HG03520 (cell line): ENCODE data around the gene DDX56.
A peak's percentile ranks its signal among the peaks of the same experiment; 100 is the strongest.

Experiments used
- ATAC-seq: cut with Tn5 transposase; IDR thresholded peaks from one replicate; pipeline ENCODE4 v1.9.1; 2021; ENCODE audit warnings: mild to moderate bottlenecking, moderate library complexity; ENCODE audit not compliant: unreplicated experiment

Gene DDX56

DNA sequence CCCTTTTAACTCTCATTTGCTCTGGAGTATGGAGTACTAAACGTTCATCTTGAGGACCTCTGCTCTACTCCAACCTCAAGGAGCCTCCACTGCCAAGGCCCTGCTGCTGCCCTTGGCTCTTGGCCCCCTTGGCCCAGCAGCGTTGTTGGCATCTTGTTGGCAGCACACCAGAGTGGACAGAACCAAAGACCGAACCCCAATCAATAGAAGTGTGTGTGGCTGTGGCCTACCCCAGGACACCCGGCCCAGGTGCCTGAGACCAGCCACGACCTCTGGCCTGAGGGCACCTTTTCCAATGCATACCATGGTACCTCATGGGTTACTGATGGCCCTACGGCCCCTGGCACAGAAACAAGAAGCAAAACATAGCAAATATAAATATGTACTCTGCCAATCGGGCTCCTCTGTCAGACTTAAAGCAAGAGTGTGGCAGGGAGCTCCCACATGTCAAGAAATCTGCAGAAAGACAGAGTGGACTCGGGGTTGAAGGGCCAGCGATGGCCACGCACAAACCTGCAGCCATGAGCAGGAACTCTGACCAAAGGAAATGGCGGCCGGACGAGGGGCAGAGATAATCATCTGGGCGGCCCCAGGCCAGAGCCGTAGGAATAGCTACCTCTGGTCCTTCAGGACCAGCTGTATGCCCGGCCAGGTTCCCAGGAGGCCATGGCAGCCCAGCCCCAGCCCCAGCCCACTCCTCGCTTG is 35.5 kb downstream of the DDX56 start:
- ATAC-seq, result no peak

DNA sequence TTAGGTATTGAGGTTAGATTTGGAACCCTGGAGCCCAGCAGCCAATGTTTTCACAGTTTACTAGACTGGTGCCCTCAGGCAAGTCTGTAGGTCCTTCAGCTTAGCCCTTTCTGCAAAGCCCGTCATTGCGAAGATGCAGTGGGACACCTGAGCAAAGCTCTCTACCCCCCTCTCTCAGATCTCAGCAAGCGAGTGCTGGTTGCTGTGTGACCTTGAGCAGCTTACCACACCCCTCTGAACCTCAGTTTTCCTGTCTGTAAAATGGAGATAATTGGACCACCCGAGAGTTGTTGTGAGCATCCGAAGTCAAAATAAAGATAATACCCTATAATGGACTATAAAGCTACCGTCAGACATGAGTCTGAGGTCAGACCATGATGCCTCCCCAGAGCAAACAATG is 36.3 kb downstream of the DDX56 start:
- no peak for ATAC-seq

DNA sequence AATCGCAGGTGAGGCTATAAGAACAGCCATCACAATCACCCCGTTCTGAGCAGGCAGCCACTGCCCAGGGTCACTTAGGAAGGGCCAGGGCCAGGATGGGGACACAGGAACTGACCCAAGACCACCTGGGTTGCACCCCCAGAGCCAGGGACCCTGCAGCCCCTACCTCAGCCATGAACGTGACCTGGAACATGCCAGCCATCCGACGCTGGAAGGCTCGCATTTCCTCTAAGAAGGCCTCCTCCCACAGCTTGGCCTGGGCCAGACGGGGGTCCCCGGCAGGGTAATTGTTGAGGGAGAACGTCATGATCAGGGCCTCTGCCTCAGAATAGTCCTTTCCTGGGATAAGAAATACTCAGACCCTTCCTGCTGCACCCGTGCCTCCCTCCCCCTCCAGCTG is 37.6 kb downstream of the DDX56 start:
- no peak for ATAC-seq

DNA sequence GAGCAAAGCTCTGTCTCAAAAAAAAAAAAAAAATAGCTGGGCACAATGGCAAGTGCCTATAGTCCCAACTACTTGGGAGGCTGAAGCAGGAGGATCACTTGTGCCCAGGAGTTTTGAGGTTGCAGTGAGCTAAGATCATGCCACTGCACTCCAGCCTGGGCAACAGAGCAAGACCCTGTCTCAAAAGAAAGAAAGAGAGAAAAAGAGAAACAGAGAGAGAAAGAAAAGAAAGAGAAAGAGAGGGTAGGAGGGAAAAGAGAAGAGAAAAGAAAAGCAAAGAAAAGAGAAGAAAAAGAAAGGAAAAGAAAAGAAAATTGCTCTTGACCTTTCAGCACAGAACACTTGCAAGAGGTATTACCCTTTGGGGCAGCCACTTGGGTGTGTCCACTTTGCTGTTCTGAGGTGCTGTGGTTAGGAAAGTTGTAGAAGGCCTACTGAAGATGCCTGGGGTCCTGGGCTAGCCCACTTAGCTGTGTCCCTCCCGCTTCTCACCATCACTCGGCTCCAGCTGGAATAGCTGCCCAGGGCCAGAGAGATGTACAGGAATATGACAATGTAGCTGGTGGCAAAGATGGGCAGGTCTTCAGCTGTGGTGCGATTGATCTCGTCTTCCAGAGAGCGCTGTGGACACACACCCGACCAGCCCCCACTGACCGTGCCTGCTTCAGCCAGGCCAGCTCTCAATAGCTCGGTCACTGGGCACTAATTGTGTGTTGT is 38.2 kb downstream of the DDX56 start:
- ATAC-seq, result no peak

DNA sequence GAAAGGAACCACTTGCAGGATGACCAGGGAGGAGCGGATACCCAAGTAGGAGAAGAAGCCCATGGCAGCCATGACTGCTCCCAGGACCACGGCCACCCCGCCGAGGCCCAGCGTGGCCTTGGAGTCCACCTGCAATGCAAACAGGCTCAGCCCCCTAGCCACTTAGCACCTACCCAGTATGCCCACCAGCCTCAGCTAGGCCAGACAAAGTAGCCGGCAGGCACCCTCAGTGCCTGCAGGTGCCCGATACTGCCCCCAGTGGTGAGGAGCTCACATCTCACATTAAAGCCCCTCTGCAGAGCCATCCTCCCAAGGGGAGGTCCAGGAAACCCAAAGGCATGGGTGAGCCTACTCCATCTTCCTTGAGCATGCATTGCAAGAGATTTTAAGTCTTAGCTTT is 39.2 kb downstream of the DDX56 start:
- ATAC-seq, result peak; percentile 60

DNA sequence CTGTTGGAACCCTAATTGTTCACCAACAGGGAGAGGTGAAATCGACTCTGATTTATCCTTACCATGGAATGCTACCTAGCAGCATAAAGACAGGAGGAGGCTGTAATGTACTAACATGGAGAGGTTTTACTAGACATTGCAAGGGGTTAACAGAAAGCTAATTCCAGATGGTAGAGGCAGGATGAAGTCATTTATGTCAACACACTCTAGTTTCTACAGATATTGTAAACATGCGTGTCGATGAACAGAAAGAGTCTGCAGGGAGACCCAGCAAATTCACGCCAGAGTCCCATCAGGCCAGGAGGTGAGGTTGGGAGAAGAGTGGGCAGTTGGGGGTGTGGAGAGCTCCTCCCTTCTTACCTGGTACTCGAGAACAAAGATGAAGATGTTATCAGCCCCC is 39.6 kb downstream of the DDX56 start:
- no peak for ATAC-seq

DNA sequence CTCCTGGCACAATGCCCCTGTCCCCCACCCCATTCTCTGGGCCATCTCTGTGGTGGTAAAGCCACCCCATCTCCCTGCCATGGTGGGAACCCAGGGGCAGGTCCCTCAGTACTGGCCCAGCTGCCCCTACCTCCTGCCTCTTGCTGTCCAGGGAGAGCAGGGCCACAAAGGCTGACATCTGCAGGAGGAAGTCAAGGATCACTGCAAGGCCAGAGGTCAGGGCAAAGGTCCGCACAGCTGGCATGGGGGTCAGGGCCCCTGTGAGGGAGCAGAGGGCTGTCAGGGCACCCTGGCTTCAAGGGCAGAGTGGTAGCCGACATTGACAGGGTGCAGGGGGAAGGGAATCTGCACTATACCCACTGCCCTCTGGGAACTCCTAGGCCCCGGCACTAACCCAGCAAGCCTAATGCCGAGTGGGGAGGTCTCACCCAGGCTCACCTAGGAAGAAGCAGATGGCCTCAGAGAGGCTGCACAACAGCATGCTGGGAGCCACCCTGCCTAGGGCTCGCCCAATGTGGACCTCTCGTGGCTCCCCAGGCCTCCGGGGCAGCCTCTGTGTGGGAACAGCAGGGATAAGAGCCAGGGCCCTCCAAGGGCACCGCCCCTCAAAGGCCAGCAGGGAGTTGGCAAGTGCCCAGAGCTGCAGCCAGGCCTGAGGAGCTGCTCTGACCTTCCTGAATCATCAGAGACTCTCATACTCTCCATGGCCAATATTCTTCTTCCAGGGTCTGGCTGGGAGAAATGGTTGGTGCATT is 40.2 kb downstream of the DDX56 start:
- ATAC-seq, result no peak

DNA sequence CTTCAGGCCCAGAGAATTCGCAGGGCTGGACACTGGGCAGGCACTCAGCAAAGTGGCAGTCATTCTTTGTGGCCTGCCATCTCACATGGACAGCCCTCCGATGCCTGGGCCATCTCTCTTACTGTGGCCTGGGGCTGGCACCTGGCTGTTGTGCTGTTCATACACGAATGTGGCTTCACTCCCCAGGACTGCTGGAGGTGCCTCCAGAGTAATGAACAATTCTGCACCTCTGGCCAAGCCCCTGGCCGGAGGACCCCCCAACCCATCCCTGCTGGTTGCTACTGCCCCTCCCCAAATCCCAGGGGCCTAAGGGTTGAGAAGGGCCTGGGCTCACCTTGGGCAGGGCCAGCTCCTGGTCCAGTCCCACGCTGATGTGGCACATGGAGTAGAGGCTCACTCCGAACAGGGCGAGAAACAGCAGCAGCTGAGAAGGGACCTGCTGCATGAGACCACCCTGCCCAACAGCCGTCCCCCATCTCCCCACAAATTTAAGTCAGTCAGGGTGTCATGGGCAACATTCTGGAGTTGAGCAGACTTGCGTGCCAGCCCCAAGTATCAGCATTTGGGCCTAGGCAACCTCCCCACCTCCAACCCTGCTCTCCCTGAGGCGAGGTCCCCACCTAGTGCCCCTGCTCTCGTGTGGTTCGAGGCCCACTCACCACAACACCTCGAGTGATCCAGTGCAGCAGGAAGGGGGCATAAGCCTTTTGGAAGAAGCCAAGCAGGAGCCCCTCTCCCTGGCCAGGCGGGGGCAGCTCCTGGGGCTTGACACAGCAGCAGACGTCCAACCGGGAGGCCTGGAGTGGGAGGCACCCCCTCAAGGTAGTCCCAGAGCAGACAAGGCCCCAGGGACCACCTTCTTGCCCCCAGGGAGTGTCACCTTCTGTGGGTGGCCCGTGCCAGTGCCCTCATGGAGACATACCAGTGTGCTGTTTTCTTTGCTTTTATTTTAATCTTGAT is 42.0 kb downstream of the DDX56 start:
- no peak for ATAC-seq

DNA sequence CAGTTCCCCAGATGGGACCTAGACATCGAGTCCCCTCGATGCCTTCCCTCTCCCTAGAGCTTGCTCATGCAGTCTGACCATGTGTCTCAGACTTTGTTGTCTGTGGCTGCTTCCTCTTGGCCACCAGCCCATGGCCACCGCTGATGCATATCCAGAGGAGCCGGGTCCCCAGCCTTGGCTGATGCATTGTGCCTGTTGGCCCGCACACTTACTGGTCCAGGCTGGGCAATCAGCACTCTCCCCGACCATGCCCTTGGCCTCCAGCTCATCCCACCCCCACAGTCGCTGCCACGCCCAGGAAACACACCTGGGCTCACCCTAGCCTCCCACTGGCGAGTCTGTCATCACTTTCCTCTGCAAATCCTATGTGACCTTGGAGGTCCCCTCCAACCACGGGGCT is 42.7 kb downstream of the DDX56 start:
- no peak for ATAC-seq

DNA sequence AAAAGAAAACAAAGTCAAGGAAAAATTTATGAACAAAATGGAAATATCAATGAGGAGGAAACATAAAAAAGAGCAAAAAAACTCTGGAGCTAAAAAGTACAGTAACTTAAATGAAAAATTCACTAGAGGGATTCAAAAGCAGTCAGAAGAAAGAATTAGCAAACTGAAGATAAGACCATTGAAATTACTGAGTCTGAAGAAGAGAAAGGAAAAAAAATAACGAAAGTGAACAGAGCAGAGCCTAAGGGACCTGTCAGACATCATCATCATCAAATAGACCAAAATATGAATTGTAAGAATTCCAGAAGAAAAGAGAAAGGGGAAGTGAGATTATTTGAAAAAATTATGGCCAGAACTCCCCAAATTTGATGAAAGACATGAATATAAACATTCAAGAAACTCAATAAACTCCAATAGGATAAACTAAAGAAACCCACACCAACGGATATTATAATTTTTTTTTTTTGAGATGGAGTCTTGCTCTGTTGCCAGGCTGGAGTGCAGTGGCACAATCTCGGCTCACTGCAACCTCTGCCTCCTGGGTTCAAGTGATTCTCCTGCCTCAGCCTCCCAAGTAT is 48.8 kb downstream of the DDX56 start:
- ATAC-seq, result no peak

DNA sequence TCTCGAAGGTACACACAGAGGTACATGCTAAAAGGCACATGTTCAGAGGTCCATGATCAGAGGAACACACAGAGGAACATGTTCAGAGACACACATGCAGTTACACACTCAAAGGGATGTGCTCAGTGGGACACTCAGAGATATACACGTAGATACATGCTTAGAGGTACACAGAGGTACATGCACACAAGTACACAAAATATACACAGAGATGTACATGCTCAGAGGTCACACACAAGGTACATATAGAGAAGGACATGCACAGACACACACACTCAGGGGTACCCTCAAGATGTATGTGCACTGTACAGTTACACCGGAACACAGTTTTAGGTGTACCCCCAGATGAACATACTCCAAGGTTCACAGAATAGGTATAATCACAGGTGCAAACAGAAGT is 51.4 kb downstream of the DDX56 start:
- ATAC-seq, result no peak

DNA sequence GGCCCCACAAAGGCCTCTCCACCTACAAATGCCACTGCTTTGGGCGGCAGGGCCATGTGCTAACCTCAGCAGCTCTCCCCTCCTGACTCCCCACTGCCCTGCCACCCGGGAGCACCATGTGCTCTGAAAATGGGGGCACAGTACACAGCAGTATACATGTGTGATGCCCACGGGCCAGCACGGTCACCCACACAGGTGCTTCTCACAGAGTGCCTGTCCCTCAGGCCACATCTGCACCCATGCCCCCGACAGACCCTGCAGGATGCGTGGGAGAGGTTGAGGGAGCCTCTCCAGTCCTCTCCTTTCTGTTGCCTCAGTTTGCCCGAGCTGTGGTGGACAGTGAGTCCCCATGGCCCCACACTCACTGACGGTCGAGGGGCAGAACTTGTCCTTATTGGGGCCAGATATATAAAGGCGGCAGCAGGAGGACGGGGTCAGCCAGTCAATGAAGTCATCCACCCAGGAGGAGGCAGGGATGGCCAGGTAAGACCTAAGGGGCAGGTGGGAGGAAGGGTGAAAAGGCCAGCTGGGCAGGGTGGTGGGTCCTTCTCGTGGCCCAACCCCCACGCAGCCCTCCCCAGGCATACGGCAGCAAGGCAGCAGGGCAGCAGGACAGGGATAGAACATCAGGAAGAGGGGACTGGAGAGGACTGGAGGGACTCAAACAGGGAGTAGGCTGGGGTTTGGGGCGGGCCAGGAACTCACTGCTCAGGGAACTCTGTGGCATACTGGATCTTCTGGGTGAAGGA is 52.2 kb downstream of the DDX56 start:
- ATAC-seq, result no peak

DNA sequence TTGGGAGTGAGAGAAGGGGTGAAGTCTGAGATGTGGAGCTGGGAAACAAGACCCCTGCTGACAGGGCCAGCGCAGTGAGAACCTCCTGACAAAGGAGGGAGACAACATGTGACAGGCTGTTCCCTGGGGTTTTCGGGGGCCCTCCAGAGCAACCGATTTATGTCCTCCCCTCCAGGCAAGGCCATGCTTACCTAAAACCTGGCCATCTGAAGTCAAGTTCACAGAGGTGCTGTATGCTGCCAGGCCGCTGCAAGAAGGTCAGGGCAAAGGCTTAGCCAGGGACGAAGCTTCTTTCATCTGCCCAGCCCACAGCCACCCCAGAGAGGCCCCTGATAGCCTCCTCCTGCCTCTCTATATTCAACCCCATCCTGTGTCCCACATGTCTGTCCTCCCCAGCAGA is 53.1 kb downstream of the DDX56 start:
- ATAC-seq, result no peak

DNA sequence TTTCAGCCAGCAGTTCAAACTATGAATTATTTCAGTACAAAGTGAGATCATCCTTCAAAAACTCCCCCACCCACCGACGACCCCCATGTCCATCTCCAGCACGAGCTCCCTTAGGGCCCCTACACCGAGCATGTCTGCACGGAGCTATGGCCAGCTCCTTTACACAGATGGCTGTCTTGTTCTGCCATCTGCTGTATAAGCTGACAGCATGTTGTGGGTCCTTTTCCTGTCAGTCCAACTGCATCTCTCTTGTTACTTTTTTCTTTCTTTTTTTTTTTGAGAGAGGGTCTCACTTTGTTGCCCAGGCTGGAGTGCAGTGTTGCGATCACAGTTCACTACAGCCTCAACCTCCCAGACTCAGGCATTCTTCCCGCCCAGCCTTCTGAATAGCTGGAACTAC is 54.2 kb downstream of the DDX56 start:
- no peak for ATAC-seq

DNA sequence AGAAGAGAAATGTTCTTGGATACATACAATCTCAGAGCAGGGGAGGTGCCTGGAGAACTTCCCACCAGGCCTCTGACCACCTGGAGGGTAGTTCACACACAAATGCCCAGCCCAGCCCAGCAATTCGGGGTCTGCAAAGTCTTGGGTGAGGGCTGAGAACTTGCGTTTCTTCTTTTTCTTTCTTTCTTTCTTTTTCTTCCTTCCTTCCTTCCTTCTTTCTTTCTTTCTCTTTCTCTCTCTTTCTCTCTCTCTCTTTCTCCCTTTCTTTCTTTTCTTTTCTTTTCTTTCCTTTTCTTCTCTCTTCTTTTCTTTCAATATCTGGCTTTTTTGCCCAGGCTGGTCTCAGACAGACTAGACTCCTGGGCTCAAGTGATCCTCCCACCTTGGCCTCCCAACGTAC is 54.9 kb downstream of the DDX56 start:
- no peak for ATAC-seq

DNA sequence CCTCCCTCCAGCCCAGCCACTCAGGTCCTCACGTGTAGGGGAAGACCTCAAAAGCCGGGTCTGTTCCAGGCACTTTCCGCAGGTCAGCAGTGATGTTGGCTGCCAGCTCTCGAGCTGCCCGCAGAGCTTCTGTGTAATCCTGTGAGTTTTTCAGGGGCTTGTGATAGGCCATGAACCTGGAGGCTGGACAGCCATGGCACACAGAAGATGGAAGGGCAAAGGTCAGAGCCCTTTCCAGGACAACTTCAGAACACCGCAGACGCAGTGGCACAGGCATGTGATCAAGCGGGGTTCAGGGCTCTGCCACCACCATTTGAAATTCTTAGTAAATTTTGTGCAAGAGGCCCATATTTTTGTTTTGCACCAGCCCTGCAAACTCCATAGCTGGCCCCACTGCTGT is 56.5 kb downstream of the DDX56 start:
- ATAC-seq, result no peak
